GM18951 (cell line): ENCODE data around the gene SMIM38.

ENCODE experiments used
- POLR2A ChIP-seq: IDR thresholded peaks from 4 replicates; pipeline ENCODE4 v1.6.1; 2011; ENCODE audit warnings: mild to moderate bottlenecking; ENCODE audit not compliant: insufficient read length, insufficient read depth; ENCODE audit errors: extremely low read depth
- in situ Hi-C: fragments of 300-500 bp; cut with MboI; formaldehyde crosslinking; loops from one replicate; pipeline ENCODE4 v1.12.0; 2022; ENCODE audit warnings: low sequenced_read_pairs, mixed read lengths, inconsistent platforms; ENCODE audit not compliant: unreplicated experiment

Gene SMIM38

DNA sequence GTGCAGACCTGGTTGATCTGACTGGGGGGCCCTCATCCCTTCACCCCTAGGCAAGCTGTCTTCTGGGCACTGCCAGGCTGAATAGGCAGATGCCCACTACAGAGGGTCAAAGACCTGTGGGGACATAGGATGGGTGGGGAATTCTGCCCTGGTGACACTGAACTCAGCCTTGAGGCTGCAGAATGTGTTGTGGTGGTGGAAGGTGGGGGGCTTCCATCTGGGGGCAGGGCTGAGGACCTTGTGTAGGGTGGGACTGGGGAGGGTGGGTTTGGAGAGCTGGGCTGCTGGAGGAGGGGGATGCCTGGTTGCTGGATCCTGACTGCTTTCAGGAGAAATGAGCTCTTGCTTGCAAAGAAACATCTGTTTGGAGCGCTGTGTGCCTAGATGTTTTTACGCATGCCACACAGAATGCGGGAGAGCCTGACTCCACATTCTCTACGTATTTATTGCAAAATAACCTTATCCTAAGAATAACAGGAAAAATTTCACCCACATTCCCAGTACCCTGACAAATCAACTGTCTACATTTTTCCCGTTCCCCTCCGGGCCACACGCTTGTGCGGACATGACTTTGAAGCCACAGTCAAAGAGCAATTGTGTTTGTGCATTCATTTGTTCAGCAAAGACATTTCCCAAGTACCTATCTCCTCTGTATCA is 18.3 kb downstream of the SMIM38 start:
- in situ Hi-C loops = no loop called here
- TF ChIP-seq POLR2A = no peak

DNA sequence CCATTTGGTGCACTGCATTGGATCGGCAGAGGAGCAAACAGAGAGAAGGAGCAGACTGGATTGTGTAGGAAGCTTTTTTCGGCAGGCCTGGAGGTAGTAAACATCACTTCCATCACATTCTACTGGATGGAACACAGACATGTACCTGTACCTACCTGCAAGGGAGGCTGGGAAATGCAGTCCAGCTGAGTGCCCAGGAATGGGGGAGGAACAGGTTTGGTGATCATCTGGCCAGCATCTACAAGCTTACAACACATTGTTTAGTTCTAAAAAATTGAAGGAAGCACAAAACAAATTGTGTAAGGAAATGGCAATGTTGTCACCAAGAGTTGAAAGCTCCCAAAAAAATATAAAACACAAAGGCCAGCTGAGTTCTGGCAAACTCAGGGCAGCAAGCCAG is 19.1 kb downstream of the SMIM38 start:
- in situ Hi-C loops = no loop called here

DNA sequence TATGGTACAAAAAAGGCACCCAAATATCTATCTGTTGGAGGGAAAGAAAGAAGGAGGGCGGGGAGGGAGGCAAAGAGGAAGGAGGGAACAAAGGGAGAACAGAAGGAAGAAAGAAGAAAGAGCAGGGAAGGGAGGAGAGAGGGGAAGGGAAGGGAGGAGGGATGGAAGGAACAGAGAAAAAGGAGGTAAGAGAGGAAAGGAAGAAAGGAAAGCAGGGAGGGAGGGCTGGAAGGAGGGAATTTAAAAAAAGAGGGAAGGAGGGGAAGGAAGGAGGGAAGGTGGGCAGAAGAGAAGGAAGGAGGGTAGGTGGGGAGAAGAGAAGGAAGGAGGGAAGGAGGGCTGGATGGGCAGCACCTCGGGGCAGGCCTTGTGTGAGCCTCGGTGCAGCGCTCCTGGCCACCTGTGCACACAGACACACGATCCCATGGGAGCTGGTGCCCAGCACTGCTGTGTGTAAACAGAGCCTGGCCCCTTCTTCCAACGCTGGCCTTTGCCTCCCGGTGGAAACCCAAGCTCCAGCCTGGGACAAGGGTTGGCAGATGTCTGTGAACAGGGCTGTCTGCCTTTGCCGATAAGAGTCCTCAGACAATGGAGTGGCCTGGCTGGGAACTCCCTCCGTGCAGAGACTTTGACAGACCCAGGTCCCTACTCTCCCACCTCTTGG is 23.2 kb downstream of the SMIM38 start:
- in situ Hi-C loops = no loop called here
- TF ChIP-seq POLR2A = no peak

More for the DNA sequence above, 19.1 kb downstream of the SMIM38 start:
- no peak for TF ChIP-seq POLR2A

DNA sequence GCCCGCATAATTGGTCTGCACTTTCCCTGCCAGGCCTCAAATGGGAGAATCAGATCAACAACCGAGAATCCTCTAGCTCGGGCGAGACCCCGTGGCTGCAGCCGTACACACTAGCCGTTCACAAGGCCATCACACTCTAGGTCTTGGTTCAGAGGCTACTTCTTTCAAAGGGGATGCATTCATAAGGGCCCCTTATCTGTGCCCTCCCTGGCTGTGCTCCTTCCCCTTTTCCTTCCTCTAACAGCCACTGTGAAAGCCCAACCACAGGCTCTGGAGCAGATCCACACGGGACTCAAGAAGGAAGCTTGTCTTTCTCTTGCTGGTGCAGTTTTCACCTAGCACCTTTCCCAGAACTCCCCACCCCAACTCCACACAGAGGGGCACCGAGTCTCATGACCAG is 24.5 kb downstream of the SMIM38 start:
- TF ChIP-seq POLR2A = no peak
- in situ Hi-C loops = no loop called here

DNA sequence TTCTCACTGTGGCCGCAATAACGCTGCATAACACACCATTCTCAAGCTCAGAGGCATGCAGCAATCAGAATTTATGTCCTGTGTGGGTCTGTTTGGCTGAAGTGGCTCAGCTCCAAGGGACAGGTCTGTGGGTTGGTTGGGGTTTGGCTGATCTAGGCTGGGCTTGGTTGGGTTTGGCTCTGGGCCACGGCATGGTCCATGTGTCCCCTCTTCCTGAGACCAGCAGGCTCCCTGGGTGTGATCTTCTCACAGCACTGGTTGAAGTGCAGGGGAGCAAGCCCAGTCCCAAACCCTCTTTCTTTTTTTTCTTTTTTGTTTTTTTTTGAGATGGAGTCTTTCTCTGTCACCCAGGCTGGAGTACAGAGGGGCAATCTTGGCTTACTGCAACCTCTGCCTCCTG is 25.0 kb downstream of the SMIM38 start:
- in situ Hi-C loops = no loop called here
- TF ChIP-seq POLR2A = no peak

DNA sequence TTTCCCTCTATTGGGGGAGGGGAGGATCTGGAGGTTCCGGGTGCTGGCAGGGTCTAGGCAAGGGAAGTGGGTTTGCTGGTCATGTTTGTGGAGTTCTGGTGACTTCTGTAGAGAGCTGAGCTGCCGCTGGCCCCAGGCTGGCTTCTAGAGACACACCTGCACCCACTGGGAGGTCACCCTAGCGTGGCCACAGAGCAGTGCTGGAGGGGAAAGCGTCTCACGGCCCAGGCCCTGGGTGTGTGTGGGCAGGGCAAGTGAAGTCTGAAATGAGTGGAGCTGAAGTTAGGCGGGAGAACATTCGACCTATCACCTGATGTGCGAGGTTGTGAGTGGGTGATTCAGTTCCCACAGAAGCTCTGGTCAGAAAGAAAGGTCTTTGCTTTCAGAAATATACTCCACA is 27.9 kb downstream of the SMIM38 start:
- TF ChIP-seq POLR2A = no peak
- in situ Hi-C loops = no loop called here

DNA sequence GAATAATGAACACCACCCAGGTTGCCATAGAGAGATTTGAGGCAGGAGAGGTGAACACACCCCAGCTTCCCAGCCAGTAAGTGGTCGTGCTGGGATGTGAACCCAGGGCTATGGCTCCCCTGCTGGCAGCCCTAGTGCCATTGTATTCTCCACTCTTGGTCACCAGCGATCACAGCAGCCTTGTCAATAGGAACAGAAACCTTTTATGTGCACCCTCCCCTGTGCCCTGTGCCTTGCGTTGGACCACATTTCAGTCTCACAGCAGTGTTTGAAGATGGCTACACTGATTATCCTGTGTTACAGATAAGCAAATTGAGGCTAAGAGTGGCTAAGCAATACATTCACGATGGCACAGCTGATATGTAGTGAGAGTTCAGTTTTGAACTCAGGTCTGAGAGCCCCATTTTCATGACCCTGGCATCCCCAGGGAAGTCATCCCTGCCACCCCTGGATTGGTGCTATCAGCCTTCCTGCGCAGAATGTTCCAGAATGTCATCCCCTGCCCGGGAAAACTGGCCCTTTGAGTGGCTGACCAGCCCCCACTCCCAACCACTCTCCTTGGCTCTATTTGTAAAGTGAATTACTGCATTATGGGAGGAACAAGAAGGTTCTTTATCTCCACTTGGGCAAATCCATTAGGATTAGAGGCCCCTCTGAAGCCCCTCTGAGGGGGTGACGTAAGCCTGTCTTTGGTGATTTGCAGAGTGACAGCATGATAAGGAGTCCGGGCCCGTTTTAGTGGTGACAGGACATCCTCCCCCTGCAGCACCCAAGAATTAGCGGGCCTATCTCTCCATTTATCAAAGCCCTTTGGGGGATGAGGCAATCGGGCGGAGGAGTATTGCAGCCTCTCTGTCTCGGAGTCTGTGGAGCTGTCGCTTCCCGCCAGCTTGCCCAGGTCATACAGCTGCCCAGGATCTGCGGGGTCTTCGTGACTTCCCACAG is 30.9 kb downstream of the SMIM38 start:
- no peak for TF ChIP-seq POLR2A
- in situ Hi-C loops = no loop called here

DNA sequence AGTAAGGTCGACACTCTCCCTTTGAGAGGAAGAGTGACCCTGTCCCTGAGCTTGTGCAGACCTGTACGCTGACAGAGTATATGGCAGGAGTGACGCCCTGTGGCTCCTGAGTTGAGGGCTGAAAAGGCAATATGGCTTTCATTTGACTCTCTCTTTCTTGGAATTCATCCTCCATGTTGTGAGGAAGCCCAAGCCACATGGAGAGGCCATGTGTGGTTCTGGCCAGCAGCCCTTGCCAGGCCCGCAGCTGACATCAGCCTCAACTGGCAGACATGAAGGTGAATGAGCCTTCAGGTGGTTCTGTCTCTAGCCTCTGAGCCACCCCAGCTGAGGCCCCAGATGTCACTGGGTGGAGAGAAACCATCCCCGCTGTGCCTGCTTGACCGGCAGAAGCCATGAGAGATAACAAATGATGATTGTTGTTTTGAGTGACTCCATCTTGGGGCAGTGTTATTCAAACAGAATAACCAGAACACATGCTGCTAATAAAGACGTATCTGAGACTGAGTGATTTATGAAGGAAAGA is 31.9 kb downstream of the SMIM38 start:
- in situ Hi-C loops = no loop called here

DNA sequence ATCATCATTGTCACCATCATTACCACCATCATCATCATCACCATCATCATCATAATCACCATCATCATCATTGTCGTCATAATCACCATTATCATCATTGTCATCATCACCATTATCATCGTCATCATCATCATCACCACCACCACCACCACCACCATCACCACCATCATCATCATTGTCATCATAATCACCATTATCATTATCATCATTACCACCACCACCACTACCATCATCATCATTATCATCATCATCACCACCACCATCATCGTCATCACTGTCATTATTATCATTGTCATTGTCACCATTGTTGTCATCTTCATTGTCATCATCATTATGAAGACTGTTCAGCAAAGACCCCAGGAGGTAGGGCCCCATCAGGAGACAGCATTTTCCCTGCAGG is 33.3 kb downstream of the SMIM38 start:
- TF ChIP-seq POLR2A = no peak
- in situ Hi-C loops = no loop called here

More for the DNA sequence above, 31.9 kb downstream of the SMIM38 start:
- no peak for TF ChIP-seq POLR2A

DNA sequence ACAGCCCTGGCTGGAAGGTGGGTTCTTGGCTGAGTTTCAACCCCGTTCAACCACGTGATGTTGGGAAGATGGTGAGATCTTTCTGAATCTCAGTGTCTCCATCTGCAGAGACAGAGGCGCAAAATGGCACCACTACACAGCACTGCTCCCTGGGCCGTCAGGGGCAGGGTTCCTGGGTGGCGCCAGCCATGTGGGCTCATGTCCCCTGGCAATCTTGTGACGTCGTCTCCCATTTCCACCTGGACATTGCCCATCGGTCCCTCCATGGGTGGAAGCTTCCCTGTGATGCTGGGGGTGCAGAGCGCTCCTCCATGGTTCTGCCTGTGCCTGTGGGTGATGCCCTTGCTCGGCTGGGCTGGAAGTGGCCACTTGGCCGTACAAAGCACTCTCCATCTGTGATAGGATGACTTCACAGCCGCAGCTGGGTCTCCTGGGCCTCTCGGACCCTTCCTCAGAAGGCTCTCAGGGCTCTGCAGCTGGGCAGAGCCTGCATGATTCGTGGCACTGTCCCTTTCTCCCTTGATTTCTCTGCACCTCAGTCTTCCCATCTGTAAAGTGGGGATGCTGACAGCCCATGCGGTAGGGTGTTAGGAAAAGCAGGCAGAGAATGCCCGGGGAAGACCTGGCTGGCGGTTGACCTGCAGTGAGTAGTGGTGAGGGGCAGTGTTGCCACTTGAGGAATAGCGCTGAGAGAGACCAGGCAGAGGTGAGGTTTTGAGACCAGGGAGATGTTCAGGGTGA is 35.2 kb downstream of the SMIM38 start:
- TF ChIP-seq POLR2A = no peak
- in situ Hi-C loops = no loop called here

DNA sequence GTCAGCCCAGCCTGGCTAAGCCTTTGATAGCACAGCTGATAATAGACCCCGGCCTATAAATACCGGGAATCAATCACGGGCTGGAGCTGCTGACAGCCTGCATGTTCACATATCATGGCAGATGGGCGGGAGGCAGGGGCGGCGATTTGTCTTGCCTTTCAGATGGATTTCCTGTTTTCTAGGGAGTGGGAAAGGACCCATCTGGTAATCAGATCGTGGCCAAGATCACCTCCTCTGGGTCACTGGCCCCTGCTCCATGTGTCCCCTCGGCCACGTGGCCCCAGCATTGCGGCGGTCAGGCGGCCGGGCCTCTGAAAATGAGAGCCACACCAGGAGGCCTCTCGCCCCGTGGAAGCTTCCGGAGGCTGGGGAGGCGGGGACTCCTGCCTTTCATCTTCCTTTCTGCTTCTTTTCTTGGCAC is 36.6 kb downstream of the SMIM38 start:
- TF ChIP-seq POLR2A = no peak
- in situ Hi-C loops = no loop called here

DNA sequence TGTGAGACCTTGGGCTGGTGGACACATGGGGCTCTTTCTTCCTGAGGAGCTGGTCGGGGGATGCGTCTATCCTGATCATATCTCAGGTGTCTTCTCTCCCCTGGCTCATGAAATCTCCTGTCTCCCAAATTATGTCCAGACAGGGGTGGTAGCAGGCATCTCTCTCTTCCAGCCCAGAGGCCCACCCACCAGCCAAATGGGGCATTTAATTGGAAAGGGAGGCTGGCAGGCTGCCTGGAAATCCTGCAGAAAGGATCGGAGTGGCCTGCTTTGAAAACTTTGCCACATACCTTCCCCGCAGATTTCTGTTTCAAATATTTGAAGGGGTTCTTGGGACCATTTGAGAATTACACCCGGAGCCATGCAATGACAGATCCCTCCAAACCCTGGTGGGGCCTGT is 37.4 kb downstream of the SMIM38 start:
- in situ Hi-C loops = no loop called here

More for the DNA sequence above, 37.4 kb downstream of the SMIM38 start:
- no peak for TF ChIP-seq POLR2A
